Activated CD4-positive, alpha-beta T cell treated with anti-CD3 and anti-CD28 coated beads for 4 hours (primary cell): ENCODE measurements around the gene ATF7IP2.
"Not testable (repeated sequence)": the region's sequence is repeated elsewhere in the genome, so short reads cannot be mapped to it uniquely, and the experiment has no call there.

ENCODE experiments used
- DNase-seq, 2 donors: peaks; one replicate each; pipeline ENCODE4 v3.0.0-alpha.2; 2020

Gene ATF7IP2

DNA sequence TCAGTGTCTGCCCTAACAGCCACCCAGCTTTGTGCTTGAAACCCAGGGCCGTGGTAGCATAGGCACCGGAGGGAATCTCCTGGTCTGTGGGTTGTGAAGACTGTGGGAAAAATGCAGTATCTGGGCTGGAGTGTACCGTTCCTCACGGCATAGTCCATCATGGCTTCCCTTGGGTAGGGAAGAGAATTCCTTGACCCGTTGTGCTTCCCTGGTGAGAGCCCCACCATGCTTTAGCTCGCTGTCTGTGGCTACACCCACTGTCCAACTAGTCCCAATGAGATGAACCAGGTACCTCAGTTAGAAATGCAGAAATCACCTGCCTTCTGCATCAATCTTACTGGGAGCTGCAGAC lies 67.3 kb downstream of the ATF7IP2 start:
- no peak for DNase-seq

DNA sequence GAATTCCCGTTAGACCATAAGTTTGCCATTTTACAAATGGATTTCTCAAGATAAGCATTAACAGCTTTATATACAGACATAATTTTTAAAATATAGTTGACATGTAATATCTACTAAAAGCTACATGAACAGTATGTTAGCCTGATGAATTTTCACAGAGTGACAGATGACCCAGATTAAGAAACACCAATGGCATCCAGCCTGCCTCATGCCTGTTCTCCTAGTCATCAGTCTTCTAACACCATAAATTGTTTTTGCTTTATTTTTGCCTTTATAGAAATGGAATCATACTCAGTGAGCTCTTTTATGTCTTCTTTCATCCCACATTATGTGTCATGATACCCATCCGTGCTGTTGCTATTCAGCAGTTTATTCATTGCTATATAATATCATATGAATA lies 80.0 kb downstream of the ATF7IP2 start:
- DNase-seq: no peak

DNA sequence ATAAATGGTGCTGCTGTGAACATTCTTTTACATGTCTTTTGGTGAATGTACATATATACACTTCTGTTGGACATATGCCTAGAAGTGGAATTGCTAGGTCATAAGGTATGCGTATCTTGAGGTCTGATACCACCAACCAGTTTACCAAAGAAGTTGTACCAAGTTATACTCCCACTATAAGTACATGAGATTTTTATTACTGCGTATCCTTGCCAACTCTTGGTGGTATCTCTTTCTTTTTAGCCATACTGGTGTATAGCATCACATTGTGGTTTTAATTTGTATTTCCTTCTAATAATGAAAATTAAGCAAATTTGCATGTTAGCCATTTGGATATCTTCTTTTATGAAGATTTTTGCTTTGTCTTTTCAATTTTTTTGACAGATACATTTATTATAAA lies 80.5 kb downstream of the ATF7IP2 start:
- DNase-seq: no peak

DNA sequence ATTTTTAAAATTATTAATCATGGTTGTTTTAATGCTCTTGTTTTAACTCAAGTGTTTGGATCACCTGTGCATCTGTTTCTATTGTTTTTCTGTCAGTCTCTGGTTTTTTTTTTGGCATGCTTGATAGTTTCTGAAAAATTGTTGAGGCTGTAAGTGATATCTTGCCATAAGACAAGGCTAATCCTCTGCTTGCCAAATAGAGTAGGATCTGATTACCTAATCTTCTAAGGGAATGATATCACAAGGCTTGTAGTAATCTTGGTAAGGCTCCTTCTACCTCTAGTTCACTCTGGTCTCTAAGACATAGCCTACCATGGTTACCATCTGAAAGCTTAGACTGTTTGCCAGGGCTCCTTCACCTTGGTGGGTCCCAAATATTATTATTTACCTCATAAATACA lies 81.0 kb downstream of the ATF7IP2 start:
- DNase-seq: no peak

DNA sequence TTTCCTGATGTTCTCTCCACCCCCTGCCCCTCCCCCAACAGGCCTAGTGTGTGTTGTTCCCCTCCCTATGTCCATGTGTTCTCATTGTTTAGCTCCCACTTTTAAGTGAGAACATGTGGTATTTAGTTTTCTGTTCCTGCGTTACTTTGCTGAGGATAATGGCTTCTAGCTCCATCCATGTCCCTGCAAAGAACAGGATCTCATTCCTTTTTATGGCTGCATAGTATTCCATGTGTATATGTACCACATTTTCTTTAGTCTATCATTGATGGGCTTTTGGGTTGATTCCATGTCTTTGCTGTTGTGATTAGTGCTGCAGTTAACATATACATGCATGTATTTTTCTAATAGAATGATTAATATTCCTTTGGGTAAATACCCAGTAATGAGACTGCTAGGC lies 90.8 kb downstream of the ATF7IP2 start:
- DNase-seq: not testable (repeated sequence)

DNA sequence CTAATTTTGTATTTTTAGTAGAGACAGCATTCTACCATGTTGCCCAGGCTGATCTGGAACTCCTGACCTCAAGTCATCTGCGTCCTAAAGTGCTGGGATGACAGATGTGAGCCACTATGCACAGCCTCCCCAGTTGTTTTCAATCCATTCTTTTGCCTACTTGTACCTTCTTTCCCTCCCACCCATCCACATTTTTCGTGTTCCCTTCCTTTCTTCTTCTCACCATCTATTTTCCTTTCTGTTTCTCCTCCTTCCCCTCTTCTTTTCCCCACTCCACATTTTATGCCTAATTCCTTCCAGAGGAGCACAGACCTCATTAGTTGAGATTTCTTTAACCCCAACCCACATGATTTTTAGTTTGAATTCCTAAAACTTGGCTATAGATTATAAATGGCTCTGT lies 94.3 kb downstream of the ATF7IP2 start:
- no peak for DNase-seq

DNA sequence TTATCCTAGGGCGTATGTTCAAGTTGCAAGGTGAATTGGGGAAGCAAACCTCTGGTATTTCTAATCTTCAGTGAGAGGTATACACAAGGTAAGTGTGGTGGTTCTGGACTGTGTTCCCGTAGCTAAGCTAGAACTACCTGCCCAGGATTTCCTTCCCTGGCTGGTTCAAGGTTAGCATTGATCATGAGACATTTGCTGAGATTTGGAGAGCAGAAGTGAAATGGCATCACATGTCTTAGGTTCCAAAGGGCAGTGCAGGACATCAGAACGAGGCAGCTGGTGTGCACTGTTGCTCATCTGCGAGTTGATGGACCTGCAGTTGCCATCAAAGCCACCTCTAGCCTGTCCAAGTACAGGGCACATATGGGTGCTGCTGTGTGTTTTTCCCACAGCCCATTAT lies 99.3 kb downstream of the ATF7IP2 start:
- no peak for DNase-seq

DNA sequence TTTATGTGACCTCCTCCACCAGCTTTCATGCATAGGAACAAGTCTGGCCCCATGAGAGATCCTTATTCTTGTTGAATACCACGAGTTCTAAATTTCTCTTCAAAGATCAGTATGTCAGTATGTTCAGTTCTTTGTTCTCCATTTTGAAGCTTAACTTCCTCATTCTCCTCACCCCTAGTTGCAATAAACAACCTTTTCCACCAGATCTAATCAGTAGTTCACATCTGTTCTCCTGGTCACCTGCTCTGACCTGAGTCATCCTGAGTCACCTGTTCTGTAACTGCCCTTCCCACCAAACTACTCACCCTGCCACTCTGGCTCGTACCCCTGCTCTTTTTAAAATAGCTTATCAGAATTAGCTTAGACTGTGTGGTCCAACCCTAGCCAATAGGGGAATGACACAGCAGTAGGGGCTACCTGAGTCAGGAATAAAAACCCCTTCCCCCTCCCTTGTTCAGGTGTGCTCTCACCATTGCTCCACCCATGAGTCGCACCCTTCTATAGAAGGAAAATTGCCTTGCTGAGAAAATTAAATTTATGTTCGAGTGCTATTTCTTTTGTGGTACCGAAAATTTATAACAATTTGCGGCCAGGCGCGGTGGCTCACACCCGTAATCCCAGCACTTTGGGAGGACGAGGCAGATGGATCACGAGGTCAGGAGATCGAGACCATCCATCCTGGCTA lies 100.0 kb downstream of the ATF7IP2 start:
- DNase-seq: no peak

DNA sequence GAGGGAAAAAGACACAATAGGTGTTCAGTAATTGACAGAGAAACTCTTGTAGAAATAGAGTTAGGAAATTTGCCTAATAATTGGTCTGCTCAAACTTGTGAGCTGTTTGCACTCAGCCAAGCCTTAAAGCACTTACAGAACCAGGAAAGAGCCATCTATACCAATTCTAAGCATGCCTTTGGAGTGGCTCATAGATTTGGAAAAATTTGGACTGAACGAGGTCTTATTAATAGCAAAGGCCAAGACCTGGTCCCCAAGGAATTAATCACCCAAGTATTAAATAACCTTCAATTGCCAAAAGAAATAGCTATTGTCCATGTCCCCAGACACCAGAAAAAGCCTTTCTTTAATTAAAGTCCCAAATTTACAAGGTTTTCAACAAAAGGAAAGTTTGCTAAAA lies 104.3 kb downstream of the ATF7IP2 start:
- no peak for DNase-seq

DNA sequence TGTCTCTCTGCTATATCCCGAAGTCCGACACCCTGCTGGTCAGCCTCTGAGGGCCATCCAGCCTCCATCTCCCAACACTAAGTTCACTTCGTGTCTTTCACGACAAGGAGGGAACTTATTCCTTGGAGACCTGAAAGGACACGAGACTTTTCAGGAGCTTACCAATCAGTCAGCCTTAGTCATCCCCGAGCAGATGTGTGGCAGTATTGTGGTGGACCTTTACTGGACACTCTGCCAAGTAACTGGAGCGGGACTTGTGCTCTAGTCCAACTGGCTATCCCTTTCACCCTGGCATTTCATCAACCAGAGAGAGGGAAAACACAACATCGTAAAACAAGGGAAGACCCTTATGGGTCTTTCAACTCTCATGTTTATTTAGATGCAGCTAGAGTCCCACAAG lies 107.4 kb downstream of the ATF7IP2 start:
- DNase-seq: no peak

DNA sequence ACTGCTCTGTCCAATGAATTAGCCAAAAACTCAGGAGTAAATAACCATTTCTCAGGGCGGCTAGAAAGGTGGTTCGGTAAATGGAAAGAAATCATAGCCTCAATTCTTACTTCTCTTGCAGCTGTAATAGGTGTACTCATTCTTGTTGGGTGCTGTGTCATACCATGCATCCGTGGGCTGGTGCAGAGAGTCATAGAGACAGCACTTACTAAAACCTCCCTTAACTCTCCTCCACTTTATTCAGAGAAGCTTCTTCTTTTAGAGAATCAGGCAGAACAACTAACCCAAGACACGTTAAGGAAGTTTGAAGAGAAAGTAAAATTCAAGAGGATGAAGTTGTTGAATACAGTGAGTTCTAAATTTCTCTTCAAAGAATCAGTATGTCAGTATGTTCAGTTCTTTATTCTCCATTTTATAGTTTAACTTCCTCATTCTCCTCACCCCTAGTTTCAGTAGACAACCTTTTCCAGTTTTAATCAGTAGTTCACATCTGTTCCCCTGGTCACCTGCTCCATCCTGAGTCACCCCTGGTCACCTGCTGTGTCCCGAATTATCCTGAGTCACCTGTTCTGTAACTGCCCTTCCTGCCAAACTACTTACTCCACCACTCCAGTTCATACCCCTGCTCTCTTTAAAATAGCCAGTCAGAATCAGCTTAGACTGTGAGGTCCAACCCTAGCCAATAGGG lies 108.6 kb downstream of the ATF7IP2 start:
- DNase-seq: no peak

DNA sequence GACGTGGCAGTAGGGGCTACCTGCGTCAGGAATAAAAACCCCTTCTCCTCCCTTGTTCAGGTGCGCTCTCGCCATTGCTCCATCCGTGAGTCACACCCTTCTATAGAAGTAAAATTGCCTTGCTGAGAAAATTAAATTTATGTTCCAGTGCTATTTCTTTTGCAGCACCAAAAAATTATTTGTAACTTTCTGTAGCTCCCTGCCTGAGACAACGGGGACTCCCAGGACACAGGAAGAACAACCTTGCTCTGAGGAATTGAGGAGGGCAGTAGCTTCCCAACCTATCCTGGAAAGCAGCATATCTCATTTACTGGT lies 109.1 kb downstream of the ATF7IP2 start:
- no peak for DNase-seq

DNA sequence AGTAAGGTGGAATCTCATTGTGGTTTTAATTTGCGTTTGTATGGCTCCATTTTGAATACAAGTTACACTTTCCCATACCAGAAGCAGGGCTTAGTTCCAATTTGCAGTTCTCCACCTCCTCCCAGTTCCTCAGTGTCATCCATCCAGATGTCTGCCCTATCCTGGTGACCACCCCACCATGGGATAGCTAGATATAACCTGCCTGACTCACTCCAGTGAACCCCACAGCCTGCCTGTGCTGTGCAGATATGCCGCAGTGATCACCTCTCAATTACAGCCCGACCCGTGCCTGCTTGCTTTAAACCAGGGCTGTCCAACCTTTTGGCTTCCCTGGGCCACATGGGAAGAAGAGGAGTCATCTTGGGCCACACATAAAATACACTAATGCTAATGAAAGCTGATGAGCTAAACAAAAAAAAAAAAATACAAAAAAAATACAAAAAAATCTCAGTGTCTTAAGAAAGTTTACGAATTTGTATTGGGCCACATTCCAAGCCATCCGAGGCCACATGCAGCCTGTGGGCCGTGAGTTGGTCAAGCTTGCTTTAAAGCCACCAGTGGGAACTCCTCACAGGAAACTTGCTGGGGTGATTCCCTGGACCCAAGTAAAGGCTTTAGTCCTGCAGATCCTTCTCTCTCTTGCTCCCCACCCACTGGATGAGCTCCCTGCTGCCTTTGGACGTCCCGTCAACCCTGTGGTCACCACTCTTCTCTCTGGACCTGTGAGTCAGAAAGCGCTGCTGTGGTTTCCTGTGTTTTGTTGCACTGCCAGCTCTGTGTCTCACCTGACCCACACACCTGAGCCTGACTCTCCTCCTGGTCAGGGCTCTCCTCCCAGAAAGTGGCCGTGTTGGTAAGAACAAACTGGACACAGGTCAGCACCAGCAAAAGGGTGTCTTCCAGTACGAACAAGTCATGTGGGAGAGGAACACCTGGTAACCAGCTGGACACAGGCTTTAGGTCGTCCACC lies 111.6 kb downstream of the ATF7IP2 start:
- DNase-seq: no peak

DNA sequence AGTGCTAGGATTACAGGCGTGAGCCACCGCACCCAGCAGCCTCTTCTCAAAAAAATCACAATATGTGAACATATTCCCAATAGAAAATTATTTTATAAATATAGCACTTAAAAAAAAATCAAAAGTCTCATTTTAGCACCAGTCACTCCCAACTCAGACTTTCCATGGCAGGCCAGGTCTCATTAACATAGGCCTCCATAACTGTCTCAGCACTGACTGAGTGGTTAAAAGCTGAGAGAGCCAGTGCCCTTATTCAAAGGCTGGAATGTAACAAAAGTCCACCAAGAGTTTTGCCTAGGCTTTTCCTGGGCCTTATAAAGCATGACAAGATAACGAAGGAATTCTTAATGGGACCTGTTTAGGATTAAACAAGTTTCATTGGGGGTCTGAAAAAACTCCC lies 114.7 kb downstream of the ATF7IP2 start:
- no peak for DNase-seq

DNA sequence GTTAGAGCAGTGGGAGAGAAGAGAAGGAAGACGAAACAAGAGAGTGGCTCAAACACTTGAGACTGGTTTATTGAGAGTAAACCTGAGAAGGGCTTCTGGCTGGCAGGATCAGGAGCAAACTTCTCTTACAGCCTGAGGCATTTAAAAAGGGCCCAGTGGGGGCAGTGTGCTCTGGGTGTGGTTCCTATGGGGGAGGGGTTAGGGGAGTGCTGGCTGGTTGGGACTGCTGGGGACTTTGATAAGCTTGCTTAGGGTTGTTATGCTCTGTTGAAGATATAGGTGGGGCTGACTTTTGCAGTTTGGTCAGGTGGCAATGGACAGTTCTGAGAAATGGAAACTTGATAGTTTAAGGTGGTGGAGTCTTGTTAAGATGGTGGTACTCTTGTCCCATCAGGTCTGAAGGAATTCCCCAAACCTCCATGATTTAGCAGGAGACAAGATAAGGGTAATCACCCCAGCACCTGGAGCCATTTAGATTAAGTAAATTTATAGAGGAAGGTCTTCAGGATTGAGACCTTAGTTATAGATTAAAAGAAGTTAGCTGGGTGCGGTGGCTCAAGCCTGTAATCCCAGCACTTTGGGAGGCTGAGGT lies 115.3 kb downstream of the ATF7IP2 start:
- no peak for DNase-seq

DNA sequence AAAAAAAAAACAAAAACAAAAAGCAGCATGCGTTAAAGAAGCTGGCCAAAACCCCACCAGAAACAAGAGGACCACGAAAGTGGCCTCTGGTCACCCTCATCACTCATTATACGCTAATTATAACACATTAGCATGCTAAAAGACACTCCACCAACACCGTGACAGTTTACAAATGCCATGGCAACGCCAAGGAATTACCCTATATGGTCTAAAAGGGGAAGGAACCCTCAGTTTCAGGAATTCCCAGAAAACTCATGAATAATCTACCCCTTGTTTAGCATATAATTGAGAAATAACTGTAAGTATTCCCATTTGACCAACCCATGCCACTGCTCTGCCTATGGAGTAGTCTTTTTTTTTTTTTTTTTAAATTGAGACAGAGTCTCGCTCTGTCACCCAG lies 116.9 kb downstream of the ATF7IP2 start:
- no peak for DNase-seq

DNA sequence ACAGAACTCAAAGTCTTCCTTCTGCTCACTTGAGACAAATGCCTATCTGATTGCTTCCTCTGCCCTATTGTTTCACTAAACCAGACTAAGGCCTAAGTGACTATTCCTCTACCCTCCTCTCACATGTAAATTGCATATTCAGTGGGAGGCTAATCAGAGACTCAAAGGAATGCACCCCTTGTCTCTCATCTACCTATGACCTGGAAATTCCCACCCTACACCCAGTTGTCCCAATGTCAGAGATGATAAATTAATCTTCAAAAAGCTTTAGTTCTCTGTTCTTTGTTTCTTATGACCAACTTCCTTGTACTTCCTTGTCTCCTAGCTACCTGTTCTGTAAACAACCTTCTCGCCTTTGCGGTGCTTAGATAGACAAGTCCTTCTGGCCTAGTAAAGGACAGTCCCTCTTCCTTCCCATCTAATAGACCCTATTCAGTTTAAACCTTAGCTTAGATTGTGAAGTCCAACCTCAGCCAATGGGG lies 118.6 kb downstream of the ATF7IP2 start:
- DNase-seq: no peak

DNA sequence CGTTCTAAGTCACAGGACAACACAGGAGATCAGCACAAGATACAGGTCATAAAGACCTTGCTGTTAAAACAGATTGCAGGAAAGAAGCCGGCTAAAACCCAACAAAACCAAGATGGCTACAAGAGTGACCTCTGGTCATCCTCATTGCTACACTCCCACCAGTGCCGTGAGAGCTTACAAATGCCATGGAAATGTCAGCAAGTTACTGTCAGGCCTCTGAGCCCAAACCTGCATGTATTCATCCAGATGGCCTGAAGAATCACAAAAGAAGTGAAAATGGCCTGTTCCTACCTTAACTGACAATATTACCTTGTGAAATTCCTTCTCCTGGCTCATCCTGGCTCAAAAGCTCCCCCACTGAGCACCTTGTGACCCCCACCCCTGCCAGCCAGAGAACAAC lies 119.4 kb downstream of the ATF7IP2 start:
- not testable (repeated sequence) for DNase-seq

DNA sequence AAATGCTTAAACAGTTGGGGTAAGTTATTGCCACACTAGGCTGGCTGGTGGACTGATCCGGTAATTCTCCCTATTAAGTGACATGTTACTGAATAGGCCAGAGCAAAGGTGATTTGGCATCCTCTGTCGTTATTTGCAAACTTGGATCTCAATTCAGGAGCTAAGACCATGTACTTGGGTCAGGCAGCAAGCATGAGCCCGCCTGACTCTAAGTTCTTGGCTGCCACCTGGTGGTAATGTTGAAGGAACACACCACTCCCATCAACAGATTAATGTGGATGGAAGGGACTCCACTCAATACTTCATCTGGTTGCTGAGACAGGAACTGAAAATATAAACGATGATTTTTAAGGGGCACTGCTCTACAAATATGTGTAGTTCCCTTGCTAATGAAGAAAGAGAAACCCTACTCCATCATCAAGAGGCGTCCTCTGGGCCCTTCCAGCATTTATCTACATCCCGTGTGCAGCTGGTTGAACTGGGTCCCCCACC lies 123.7 kb downstream of the ATF7IP2 start:
- DNase-seq: peak; percentile 66

DNA sequence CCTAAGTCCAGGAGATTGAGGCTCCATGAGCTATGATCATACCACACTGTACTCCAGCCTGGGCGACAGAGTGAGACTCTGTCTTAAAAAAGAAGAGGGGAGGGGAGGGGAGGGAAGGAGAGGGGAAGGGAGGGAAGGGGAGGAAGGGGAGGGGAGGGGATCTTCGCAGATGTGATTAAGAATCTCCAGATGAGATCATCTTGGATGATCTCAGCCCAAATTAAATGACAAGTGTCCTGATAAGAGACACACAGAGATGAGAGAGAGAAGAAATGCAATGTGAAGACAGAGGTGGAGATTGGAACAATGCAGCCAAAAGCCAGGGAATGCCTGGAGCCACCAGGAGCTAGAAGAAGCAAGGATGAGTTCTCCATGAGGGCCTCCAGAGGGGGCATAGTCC lies 124.4 kb downstream of the ATF7IP2 start:
- no peak for DNase-seq

DNA sequence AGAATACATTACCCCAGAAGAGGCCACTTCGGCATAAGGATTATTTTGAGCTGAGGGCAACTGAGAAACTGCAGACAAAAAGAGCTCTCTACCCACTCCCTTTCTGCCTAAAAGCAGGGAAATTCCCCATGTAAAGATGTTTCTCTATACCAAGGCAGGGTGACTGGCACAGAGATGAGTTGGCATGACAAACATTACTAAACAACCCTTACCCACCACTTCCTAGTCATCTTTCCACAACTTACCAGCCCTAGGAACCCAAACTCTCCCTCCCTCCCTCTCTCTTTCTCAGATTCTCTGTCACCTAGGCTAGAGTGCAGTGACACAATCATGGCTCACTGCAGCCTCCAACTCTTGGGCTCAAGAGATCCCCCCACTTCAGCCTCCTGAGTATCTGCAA lies 126.0 kb downstream of the ATF7IP2 start:
- DNase-seq: no peak

DNA sequence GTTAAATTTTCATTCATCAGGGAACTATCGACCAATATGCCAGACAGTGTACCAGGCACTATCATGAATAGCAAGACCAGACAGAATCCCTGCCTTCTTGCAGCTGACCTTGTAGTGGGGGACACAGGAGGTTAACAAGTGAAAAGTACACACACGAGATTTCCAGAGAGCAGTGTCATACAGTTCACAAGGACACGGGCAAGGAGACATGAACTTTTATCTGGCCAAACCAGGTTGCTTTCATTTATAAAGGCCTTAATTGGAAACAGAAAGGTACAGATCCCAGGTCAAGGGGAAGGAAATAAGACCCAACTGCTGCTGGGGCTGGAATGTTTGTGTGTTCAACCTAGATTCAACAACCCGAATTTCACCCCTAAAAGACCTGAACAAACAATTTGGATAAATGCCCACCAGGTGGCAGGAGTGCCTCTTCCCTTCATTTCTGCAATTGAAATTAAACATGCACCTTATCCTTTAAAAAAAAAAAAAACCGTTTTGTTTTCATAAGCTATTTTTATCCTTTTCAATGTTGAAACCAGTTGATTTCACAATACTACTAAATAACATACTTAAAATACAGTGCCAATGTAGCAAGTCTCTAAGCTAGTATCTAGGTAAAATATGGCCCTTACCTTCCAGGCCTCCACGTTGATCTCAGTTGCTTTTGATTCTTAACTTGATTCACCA lies 128.7 kb downstream of the ATF7IP2 start:
- DNase-seq: peak; percentile 11 to 34

DNA sequence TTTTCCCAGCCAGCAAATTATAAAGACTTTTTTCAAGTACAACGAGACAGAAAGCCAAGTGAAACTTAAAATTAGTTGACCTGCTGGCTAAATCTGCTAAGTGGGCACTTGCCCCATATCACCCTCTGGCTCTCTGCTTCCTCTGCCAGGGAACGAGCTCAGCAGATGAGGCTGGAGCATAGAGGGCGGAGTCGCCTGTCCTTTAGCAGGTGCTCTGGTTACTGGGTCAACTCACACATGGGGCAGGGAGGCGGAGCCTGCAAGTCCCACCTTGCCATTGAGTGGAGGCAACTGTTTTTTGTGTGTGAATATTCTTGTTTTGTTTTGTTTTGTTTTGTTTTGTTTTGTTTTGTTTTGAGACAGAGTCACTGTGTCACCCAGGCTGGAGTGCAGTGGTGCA lies 132.0 kb downstream of the ATF7IP2 start:
- DNase-seq: no peak
